Stimulated activated CD4-positive, alpha-beta T cell treated with anti-CD3 and anti-CD28 coated beads, Interleukin-12 subunit alpha, Interleukin-12 subunit beta, amount 100 ng/mL, for 4 hours (primary cell): ENCODE results near the gene TLX2.
A peak's percentile ranks its signal among the peaks of the same experiment; 100 is the strongest.

ENCODE experiments used
- DNase-seq: peaks from one replicate; pipeline ENCODE4 v3.0.0-alpha.2; 2020

The TLX2 gene

DNA sequence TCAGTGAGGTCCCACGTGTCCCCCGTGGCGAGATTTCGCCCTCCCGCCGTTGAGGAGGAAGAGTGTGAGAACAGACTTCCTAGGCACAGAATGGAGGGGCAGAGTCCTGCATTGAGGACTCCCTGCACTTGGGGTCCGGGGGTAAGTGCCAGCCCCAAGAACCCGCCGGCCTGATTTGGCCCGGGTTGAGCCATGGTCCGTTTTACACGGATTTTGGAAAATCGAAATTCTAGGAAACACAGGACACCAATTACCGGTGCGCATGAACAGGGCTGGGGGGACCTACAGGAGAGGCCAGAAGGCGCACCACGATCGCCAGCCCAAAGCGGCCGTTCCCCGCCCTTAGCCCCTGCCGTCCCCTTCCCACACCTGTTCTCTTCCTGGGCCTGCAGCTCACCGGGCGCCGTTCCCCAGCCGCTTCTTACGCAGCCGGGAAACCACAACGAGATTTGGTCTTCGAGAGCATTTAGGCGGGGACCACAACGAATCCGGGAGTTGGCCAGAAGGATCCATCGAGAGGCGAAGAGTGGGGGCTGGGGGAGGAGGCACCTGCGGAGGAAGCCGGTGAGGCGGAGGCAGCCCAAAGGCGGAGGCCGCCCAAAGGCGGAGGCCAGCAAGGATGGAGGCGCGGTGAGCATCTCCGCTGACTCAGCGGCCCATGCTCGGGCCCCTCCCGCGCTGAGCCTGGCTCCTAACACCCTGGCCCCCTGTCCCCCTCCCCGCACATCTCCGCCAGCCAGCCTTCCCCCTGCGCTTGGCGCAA lies 464 bp upstream of the TLX2 start:
- peak; percentile 24 for DNase-seq

DNA sequence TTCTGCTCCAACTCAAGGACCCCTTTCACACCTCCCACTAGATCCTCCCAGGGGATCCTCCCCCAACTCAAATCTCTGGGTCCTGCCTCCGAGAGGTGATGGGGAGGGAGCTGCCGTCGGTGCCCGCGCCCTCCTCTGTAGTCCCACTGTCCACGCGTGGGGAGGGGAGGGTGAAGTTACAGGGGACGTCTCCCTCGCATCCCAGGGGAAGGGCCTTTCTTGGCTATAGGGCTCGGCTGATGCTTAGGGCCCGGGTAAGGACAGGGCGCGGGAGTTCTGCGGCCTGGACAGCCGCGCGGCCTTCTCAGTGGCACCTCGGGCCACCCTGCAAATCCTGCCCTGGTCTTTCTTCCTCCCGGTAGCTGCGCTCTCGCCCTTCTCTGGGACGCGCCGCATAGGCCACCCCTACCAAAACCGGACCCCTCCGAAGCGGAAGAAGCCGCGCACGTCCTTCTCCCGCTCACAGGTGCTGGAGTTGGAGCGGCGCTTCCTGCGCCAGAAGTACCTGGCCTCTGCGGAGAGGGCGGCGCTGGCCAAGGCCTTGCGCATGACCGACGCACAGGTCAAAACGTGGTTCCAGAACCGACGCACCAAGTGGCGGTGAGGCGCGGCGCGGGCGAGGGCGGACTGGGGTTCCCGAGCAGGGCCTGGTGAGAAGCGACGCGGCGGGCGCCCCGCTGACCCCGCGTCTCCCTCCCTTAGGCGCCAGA lies 1.2 kb downstream of the TLX2 start:
- no peak for DNase-seq

DNA sequence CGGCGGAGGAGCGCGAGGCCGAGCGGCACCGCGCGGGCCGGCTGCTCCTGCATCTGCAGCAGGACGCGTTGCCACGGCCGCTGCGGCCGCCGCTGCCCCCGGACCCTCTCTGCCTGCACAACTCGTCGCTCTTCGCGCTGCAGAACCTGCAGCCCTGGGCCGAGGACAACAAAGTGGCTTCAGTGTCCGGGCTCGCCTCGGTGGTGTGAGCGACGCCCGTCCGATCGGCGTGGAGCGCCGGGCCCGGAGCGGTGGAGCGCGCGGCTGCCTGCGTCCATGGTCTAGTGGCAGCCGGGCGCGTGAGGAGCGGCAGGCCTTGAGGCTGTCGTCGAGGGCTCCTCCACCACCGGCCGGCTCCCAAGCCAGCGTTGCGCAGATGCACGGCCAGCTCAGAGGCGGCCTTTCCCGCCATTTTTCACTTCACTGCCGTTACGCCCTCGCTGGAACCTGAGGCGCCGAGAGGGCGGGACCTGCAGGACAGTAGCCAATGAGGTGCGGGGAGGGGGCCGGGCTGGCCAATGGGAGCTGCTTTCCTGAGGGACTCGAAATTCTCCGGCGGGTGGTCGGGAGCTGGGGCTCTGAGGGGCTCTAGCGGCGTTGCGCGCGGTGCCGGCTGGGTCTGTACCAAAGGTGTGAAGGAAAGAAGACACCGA lies 1.9 kb downstream of the TLX2 start:
- DNase-seq = peak; percentile 79

DNA sequence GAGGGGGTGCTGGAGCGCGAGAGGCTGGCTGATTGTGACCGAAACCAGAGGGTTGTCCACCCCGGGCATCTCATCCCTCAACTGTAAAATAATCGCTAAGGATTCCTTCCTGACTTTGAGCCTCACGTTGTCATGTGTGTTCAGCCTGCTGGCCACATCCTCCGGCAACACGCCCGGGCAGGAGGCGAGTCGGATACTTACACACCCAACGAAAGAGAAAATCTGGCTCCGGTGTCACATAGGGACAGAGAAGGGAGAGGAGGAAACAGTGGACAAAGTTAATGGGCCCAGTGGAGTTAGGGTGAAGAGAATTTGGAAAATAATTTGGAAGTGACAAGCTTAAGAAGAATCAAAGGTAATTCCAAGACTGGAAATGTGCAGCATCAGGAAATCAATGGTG lies 2.4 kb downstream of the TLX2 start:
- DNase-seq = no peak

GRCh38 chr2:74522516-74522915 lies 8.3 kb downstream of the TLX2 start:
- DNase-seq = no peak

DNA sequence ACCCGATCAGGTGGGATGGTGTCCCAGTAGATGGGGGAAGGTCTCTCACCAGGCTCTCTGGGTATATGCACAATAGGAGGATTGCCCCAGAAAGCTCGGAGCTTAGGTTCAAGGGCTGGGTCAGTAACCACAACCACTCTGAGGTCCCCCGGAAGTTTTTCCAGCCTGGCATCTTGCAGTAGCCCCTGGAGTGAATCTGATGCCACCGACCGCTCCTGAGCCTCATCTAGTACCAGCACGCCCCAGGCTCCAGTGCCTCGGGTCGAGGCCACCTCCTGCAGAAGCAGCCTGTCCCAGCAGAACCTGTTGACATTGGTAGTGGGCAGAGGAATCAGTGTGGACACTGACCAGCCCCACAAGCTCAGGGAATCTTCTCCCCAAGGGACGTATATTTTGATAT lies 9.8 kb downstream of the TLX2 start:
- no peak for DNase-seq

DNA sequence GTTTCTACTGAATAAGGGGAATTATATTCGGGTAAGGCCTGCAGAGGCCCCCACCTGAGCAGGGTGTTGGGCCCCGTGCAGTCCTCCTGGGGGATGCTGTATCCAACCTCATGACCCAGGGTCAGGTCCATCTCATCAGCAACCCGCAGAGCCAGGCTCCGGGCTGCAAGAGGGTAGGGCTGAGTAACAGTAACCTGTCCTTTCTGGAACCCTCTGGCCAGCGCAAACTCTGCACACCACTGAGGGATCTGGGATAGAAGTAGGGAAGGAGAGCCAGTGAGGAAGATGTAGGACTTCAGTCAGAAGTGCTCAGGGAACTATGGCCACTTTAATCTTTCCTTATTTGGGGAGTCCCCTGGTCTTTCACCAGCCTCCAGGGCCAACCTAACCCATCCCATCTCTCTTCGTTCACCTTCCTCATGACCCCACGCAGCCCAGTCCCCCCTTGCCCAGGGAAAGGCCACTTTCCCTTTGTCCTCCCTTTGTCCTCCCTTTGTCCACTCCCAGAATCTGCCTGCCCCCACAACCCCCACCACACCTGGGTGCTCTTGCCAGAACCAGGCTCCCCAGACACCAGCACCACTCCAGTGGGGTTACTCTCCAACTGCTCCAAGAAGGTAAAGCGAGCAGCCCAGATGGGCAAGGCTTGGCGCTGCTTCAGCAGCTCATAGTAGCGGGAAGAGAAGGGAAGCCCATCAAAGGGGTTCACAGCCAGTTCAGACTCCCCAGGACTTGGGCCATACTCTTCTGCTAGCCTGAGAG lies 10.9 kb downstream of the TLX2 start:
- no peak for DNase-seq

- no peak for DNase-seq
Measured at GRCh38 chr2:74525717-74526648, 11.7 kb downstream of the TLX2 start, which contains the start of gene DQX1. Gene DQX1 (minus strand): TSS chr2:74526231. CDS start chr2:74525729, 502 bp downstream.

- no peak for DNase-seq
Measured at GRCh38 chr2:74526649-74527230, 12.5 kb downstream of the TLX2 start.

DNA sequence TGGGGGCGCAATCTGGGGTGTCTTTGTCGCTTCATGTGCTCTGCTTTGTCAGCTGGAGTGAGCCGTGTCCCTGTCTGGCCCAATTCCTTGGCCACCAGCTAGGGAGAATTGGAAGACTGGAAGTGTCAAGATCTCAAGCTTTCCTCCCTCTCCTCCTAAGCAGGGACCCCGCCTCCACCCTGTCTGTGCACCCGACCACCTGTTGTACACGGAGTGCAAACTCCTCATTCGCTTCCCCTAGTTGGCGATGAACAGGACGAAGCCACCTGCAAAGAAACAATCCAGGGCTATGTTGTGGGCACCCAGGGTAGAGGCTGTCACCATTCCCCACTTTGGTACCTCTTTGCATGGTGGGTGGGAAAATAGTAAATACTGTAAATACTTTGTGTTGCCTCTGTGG lies 13.5 kb downstream of the TLX2 start:
- DNase-seq = no peak

GRCh38 chr2:74528600-74529356 lies 14.5 kb downstream of the TLX2 start:
- DNase-seq = peak; percentile 27

GRCh38 chr2:74529357-74530238 lies 15.3 kb downstream of the TLX2 start, which contains the start of the genes AUP1 and HTRA2:
Gene AUP1 (minus strand): TSS chr2:74529706. CDS start chr2:74529629, 77 bp downstream.
Gene HTRA2 (plus strand): TSS chr2:74529933. CDS start chr2:74530007, 74 bp downstream.
- peak; percentile 85 for DNase-seq

DNA sequence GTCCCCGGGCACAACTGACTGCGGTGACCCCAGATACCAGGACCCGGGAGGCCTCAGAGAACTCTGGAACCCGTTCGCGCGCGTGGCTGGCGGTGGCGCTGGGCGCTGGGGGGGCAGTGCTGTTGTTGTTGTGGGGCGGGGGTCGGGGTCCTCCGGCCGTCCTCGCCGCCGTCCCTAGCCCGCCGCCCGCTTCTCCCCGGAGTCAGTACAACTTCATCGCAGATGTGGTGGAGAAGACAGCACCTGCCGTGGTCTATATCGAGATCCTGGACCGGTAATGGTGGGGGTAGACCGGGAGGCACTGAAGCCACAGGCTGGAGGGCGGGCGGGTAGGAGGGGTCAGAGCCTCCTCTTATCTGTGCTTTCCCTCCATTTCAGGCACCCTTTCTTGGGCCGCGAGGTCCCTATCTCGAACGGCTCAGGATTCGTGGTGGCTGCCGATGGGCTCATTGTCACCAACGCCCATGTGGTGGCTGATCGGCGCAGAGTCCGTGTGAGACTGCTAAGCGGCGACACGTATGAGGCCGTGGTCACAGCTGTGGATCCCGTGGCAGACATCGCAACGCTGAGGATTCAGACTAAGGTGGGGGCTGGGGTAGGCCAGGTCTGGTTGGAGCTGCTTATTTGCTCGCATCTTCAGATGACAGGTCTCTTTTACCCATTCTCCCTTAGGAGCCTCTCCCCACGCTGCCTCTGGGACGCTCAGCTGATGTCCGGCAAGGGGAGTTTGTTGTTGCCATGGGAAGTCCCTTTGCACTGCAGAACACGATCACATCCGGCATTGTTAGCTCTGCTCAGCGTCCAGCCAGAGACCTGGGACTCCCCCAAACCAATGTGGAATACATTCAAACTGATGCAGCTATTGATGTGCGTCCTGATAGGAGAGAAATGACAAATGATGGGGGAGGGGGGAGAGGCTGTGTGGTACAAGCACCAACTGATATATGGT lies 16.3 kb downstream of the TLX2 start:
- peak; percentile 41 for DNase-seq

DNA sequence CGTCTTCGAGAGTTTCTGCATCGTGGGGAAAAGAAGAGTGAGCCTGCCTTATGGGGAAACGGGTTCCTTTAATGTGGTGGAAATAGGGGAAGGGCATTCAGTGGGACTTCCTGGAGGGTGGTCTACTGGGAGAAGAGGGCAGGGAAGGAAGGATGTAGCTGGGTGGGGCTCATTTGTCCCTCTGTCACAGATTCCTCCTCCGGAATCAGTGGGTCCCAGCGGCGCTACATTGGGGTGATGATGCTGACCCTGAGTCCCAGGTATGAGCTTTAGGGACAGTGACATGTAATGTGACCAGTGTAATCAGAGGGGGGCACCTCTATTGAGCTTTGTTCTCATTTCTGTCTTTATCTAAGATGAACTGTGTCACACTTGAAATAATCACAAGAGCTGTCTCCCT lies 17.4 kb downstream of the TLX2 start:
- DNase-seq = no peak

DNA sequence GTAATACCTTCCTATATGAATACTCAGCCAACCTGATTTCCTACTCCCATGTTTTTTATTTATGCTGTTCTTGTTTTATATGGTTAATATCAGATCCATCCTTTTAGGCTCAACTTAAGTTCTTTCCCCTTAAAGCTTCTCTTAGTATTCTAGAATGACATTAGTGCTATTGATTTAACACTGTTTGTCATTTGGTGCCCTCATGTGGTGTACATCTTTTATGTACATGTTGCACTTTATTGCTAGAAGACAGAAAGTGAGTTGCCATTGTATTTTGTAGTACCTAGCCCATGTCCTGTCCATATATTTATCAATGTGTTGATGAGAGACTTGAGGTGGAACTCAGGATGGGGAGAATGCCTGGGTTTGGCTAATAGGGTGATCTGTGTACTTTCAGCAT lies 18.0 kb downstream of the TLX2 start:
- no peak for DNase-seq

DNA sequence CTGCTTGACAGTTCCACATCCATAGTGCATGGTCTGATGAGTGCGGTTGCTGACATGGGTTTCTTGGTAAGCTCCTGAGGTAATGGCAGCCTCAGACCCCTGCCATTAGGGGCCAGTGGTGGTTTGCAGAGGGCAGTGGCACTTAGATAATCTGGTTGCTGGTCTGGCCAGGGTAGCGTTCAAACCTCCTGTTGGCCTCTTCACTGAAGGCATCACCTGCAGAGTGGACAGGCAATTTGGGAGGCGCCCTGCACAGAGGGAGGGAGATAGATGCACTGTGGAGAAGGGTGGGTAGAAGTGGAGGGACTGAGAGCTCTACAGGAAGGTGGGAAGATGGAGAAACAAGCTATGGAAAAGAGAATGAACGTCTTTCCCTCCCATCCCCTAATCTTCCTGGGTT lies 19.2 kb downstream of the TLX2 start:
- no peak for DNase-seq

GRCh38 chr2:74534411-74534810 lies 20.2 kb downstream of the TLX2 start:
- no peak for DNase-seq

- DNase-seq = no peak
Measured at GRCh38 chr2:74535440-74535965, 21.3 kb downstream of the TLX2 start.
